CD4-positive, alpha-beta T cell (primary cell): Measurements from ENCODE around the gene RNF167. TPM values are rescaled to one million over a fixed set of nuclear protein-coding genes. Genes with fewer than 3 reads are reported as not detected.
A peak's percentile ranks its signal among the peaks of the same experiment; 100 is the strongest.

Experiments used
- ATAC-seq: fragments of 200-7000 bp; cut with Tn5 transposase; one replicate; pipeline ENCODE4 v1.10.0; 2022; ENCODE audit warnings: mild to moderate bottlenecking; ENCODE audit not compliant: poor library complexity
- CTCF ChIA-PET: fragments of 350-600 bp; sonication (Branson Sonifier 250); formaldehyde crosslinking; loops from one replicate; lab custom pipeline; 2021; ENCODE audit warnings: antibody characterized with exemption, inconsistent platforms; lab: Charles Lee
- POLR2A ChIA-PET: fragments of 350-600 bp; sonication (Branson Sonifier 250); formaldehyde crosslinking; loops from one replicate; lab custom pipeline; 2021; ENCODE audit warnings: antibody characterized with exemption, inconsistent platforms; lab: Charles Lee
- DNase-seq, 14 experiments: peaks; one replicate each; pipeline ENCODE4 v3.0.0-alpha.2; 2013 to 2020; ENCODE audit warnings: mixed read lengths in 2 of 14
- H3K27ac ChIP-seq, 2 donors: one replicate each; pipeline versions ENCODE4 v1.5.1 to v1.7.0; 2013; ENCODE audit warnings: low read length in 2 of 2, low read depth in 1 of 2, mild to moderate bottlenecking in 1 of 2
- H3K27me3 ChIP-seq, 2 experiments: 1 replicate in 1 of 2; 2 replicates in 1 of 2; pipeline versions ENCODE4 v1.6.1 to v1.7.0; 2013; ENCODE audit warnings: low read length in 2 of 2, control low read depth in 1 of 2, mild to moderate bottlenecking in 1 of 2, moderate library complexity in 1 of 2; ENCODE audit not compliant: insufficient read depth in 2 of 2, control insufficient read depth in 1 of 2
- H3K36me3 ChIP-seq: one replicate; pipeline ENCODE4 v1.6.1; 2013; ENCODE audit warnings: low read length, control low read depth; ENCODE audit not compliant: insufficient read depth
- H3K4me1 ChIP-seq: one replicate; pipeline ENCODE4 v1.6.1; 2013; ENCODE audit warnings: low read length, control low read depth; ENCODE audit not compliant: insufficient read depth
- H3K4me3 ChIP-seq: one replicate; pipeline ENCODE4 v1.5.1; 2013; ENCODE audit warnings: mild to moderate bottlenecking, low read length, moderate library complexity
- H3K9me3 ChIP-seq, 2 experiments: 1 replicate in 1 of 2; 2 replicates in 1 of 2; pipeline versions ENCODE4 v1.6.1 to v1.7.0; 2013; ENCODE audit warnings: low read length in 2 of 2, mild to moderate bottlenecking in 2 of 2, control low read depth in 1 of 2, moderate library complexity in 1 of 2; ENCODE audit not compliant: control insufficient read depth in 1 of 2, insufficient read depth in 1 of 2
- H3K27ac Mint-ChIP-seq: one replicate; pipeline ENCODE4 v1.8.0; 2020; ENCODE audit warnings: mixed read lengths
- H3K27me3 Mint-ChIP-seq: one replicate; pipeline ENCODE4 v1.8.0; 2021; ENCODE audit warnings: mixed read lengths
- H3K36me3 Mint-ChIP-seq: one replicate; pipeline ENCODE4 v1.8.0; 2021; ENCODE audit warnings: low read depth, mixed read lengths
- H3K4me1 Mint-ChIP-seq: one replicate; pipeline ENCODE4 v1.8.0; 2021; ENCODE audit warnings: low read depth, mixed read lengths
- H3K4me3 Mint-ChIP-seq: one replicate; pipeline ENCODE4 v1.8.0; 2020; ENCODE audit warnings: mild to moderate bottlenecking, mixed read lengths
- H3K9me3 Mint-ChIP-seq: one replicate; pipeline ENCODE4 v1.8.0; 2020; ENCODE audit warnings: mixed read lengths
- CTCF ChIP-seq: fragments of 200-600 bp; IDR thresholded peaks from one replicate; pipeline ENCODE4 v1.8.0; 2022; ENCODE audit warnings: antibody characterized with exemption, mild to moderate bottlenecking
- intact Hi-C, 2 experiments: fragments of 100-400 bp; cut with DNase I in 1 of 2; cut with micrococcal nuclease in 1 of 2; formaldehyde crosslinking; loops; one replicate each; pipeline versions ENCODE4 v1.15.1 to v1.9.0; 2023 to 2025; cut with DNase I, micrococcal nuclease
- total RNA-seq, 174 experiments: library from RNA in 2 of 174; stranded (reverse) in 2 of 174; gene quantifications; one replicate each; pipeline ENCODE4 v1.2.3 and lab custom pipeline; 2021 to 2026

The RNF167 gene
- total RNA-seq, 2 experiments from 2014 or later: 59.3 to 62.8 TPM

- Histone ChIP-seq H3K4me1 (peaks cover 39% of the 10 kb centered on the region), H3K4me3 (peak overlapping the region; percentile 99), H3K27me3 (no peaks in the 10 kb centered on the region), H3K36me3 (peaks cover 27% of the 10 kb centered on the region), H3K9me3 (peaks cover 0 to 3% of the 10 kb centered on the region in 2 experiments), H3K27ac (peak overlapping the region; percentile 84 to 98)
- CTCF ChIA-PET: interaction anchor here (1.2 kb wide), 1 partner anchor 18 kb away, joined by 4 read pairs; the partner anchor contains the start of gene SPAG7
- peak; percentile 56 to 94 (median 68) for DNase-seq
- H3K36me3 Mint-ChIP-seq: peaks cover 37% of the 10 kb centered on the region
- intact Hi-C loops: loop anchor here (1.0 to 5.0 kb wide), 5 partner anchors 17 to 237 kb away; partner anchors contain the start of genes ARRB2 (in 2 of the 2), INCA1 (in 1 of the 2), KIF1C (in 1 of the 2) and SPAG7 (in 1 of the 2)
- TF ChIP-seq CTCF: peak; percentile 10
- no peaks in the 10 kb centered on the region for H3K9me3 Mint-ChIP-seq
- ATAC-seq: peak; percentile 40
- H3K4me1 Mint-ChIP-seq: peaks cover 45% of the 10 kb centered on the region
- peak overlapping the region; percentile 90 for H3K27ac Mint-ChIP-seq
- H3K27me3 Mint-ChIP-seq: no peaks in the 10 kb centered on the region
- POLR2A ChIA-PET: interaction anchor here (1.0 to 13.9 kb wide), 13 partner anchors 8 to 239 kb away, joined by 3 to 350 read pairs (median 6); partner anchors contain the start of genes ARRB2, CHRNE, INCA1 and KIF1C
- peak overlapping the region; percentile 93 for H3K4me3 Mint-ChIP-seq
These were observed 9.4 kb downstream of the RNF167 start for GRCh38 chr17:4949321-4950074.

GRCh38 chr17:4950075-4950745 lies 10.1 kb downstream of the RNF167 start:
- H3K4me1 Mint-ChIP-seq: peaks cover 38% of the 10 kb centered on the region
- ChIA-PET POLR2A (interaction anchor here (0.9 to 13.9 kb wide), 5 partner anchors 12 to 240 kb away, joined by 3 to 350 read pairs (median 7); partner anchors contain the start of genes ARRB2, C17orf107, RNF167 and SLC25A11), CTCF (no interaction called here)
- Histone ChIP-seq H3K27ac (peak overlapping the region; percentile 73 to 98), H3K9me3 (peaks cover 0 to 3% of the 10 kb centered on the region in 2 experiments), H3K36me3 (peaks cover 20% of the 10 kb centered on the region), H3K27me3 (no peaks in the 10 kb centered on the region), H3K4me1 (peaks cover 32% of the 10 kb centered on the region), H3K4me3 (peak overlapping the region; percentile 99)
- intact Hi-C loops: loop anchor here in 1 of 2 experiments (1.0 kb wide), 1 partner anchor 16 kb away; no protein-coding TSS in a partner anchor
- no peaks in the 10 kb centered on the region for H3K9me3 Mint-ChIP-seq
- peak in 6 of 14 experiments; percentile 19 to 80 (median 42) for DNase-seq
- H3K36me3 Mint-ChIP-seq: peaks cover 30% of the 10 kb centered on the region
- H3K27ac Mint-ChIP-seq: peak overlapping the region; percentile 83
- no peaks in the 10 kb centered on the region for H3K27me3 Mint-ChIP-seq
- TF ChIP-seq CTCF: no peak
- peak overlapping the region; percentile 86 for H3K4me3 Mint-ChIP-seq
- ATAC-seq: peak; percentile 3

- Mint-ChIP-seq H3K4me1 (peaks cover 32% of the 10 kb centered on the region), H3K27me3 (no peaks in the 10 kb centered on the region), H3K4me3 (peak within 1 kb of the TSS; percentile 86), H3K9me3 (no peaks in the 10 kb centered on the region), H3K36me3 (peaks cover 24% of the 10 kb centered on the region), H3K27ac (peak within 1 kb of the TSS; percentile 83)
- H3K9me3 ChIP-seq: peaks cover 0 to under 1% of the 10 kb centered on the region in 2 experiments
- H3K36me3 ChIP-seq: peaks cover 14% of the 10 kb centered on the region
- no peak for DNase-seq
- ChIA-PET POLR2A (interaction anchor here (0.9 to 13.9 kb wide), 3 partner anchors 12 to 51 kb away, joined by 3 to 350 read pairs (median 137); partner anchors contain the start of genes C17orf107, RNF167, SLC25A11 and SPAG7), CTCF (no interaction called here)
- H3K27ac ChIP-seq: peak within 1 kb of the TSS; percentile 73 to 98
- no peaks in the 10 kb centered on the region for H3K27me3 ChIP-seq
- peaks cover 27% of the 10 kb centered on the region for H3K4me1 ChIP-seq
- TF ChIP-seq CTCF: no peak
- H3K4me3 ChIP-seq: peak within 1 kb of the TSS; percentile 99
- intact Hi-C loops: loop anchor here in 1 of 2 experiments (1.0 kb wide), 1 partner anchor 16 kb away; no protein-coding TSS in a partner anchor
- ATAC-seq: no peak
These were observed 10.7 kb downstream of the RNF167 start, which contains the start of gene ENO3 for GRCh38 chr17:4950746-4951204. Gene ENO3, plus strand, starts transcription at chr17:4951119. Its CDS starts 711 bp downstream, at chr17:4951830.
